ENCODE measurements around the gene C3orf18. TPM values are rescaled to one million over a fixed set of nuclear protein-coding genes. Genes with fewer than 3 reads are reported as not detected.

C3orf18 gene
- total and polyA plus RNA-seq, 9 of the 15 experiments (the other 6 are each of a cell fraction or from before 2014, with no cell fraction given) = 0.01 to 2.3 (median 0.94) TPM

- TF ChIP-seq TEAD4 (IDR thresholded peaks at IDR 0.05; ENCODE audit: low read length) = no peak
- no peak for TF ChIP-seq TEAD4 (CRISPR knock-in tag; IDR thresholded peaks at IDR 0.05; ENCODE audit: borderline replicate concordance)
- TF ChIP-seq MCM3 (IDR thresholded peaks at IDR 0.05) = no peak
- no peak for TF ChIP-seq BDP1 (IDR thresholded peaks at IDR 0.05; ENCODE audit: insufficient read depth, insufficient read length)
- peak in 1 of 2 experiments; percentile 15; a peak in 1 of 4 replicates for TF ChIP-seq SIN3A (IDR thresholded peaks at IDR 0.05; ENCODE audit: borderline replicate concordance in 2 of 2, control insufficient read depth in 1 of 2, low read depth in 2 of 2, low read length in 2 of 2)
- TF ChIP-seq PYGO2 (tag; IDR thresholded peaks at IDR 0.05) = no peak
- no peak for TF ChIP-seq ZNF3 (CRISPR knock-in tag; IDR thresholded peaks at IDR 0.05)
- peak; percentile 41; the same call in 1 of the 2 replicates for TF ChIP-seq FOSL1 (tag; conservative IDR thresholded peaks at IDR 0.05)
- no peak for TF ChIP-seq NFXL1 (CRISPR knock-in tag; IDR thresholded peaks at IDR 0.05)
- TF ChIP-seq MCM2 (IDR thresholded peaks at IDR 0.05; ENCODE audit: low read depth) = no peak
Measured at GRCh38 chr3:50616770-50617095, 49.2 kb upstream of the C3orf18 start (continued).

- Histone ChIP-seq H3K27me3 (ENCODE audit: control insufficient read depth in 2 of 2, insufficient read depth in 2 of 2, low read length in 2 of 2) (no peaks in the 10 kb centered on the region), H2AFZ (ENCODE audit: low read depth, low read length) (peak overlapping the region; percentile 77), H3K4me3 (peak overlapping the region; percentile 72), H3K4me2 (ENCODE audit: insufficient read depth, low read length) (peak overlapping the region; percentile 79), H3K9me1 (ENCODE audit: control insufficient read depth, insufficient read depth, low read length) (no peaks in the 10 kb centered on the region), H3K9me3 (replicated peaks; ENCODE audit: control insufficient read depth, insufficient read depth, low read depth, low read length) (no peaks in the 10 kb centered on the region), H3K27ac (ENCODE audit: extremely low read depth, low read depth, low read length) (peak overlapping the region; percentile 42; the same call in 2 of the 3 replicates), H3K79me2 (ENCODE audit: control insufficient read depth, insufficient read depth, low read length) (peaks cover 58% of the 10 kb centered on the region), H4K20me1 (replicated peaks; ENCODE audit: control insufficient read depth, insufficient read depth, low read length) (peaks cover 8% of the 10 kb centered on the region; the same call in 1 of the 2 replicates), H3K36me3 (ENCODE audit: control insufficient read depth, insufficient read depth, low read length) (peaks cover 20% of the 10 kb centered on the region; the same call in 2 of the 3 replicates), H3K4me1 (replicated peaks in 1 of 2; ENCODE audit: control insufficient read depth in 2 of 2, insufficient read depth in 2 of 2, low read length in 2 of 2) (peaks cover 24 to 42% of the 10 kb centered on the region in 2 experiments; a peak in 4 of 5 replicates), H3K9ac (ENCODE audit: insufficient read depth in 1 of 2, low read depth in 2 of 2, low read length in 2 of 2) (peak overlapping the region; percentile 22 to 82; a peak in 2 of 4 replicates)
- peak; percentile 34 for ATAC-seq
- in situ Hi-C loops (cut with MboI) = loop anchor here (5.0 kb wide), 1 partner anchor 761 kb away; no protein-coding TSS in a partner anchor
- 8% methylated on average over 21 of the region's 24 CpGs for WGBS (ENCODE audit: insufficient coverage, low coverage, missing lambda C conversion rate)
- peak; percentile 50 to 87 (median 70) for DNase-seq (ENCODE audit: extremely low read depth in 1 of 4, low spot score in 3 of 4)
- CTCF ChIA-PET (ENCODE audit: low intra/inter-chr PET ratio) = interaction anchor here (0.7 to 5.4 kb wide), 6 partner anchors 16 to 1066 kb away, joined by 3 to 56 read pairs (median 3); no protein-coding TSS in a partner anchor
- intact Hi-C loops (cut with micrococcal nuclease) = loop anchor here (1.0 to 10.0 kb wide), 2 partner anchors 36 to 769 kb away; partner anchors contain the start of gene MANF
- BruUV-seq (replicated peaks) = no TSS peak
- POLR2A ChIA-PET = interaction anchor here (0.6 to 1.2 kb wide), 4 partner anchors 15 to 1054 kb away, joined by 3 to 6 read pairs (median 4); no protein-coding TSS in a partner anchor
- FAIRE-seq = peak; percentile 75
- TF ChIP-seq ZNF76 (CRISPR knock-in tag; IDR thresholded peaks at IDR 0.05; ENCODE audit: borderline replicate concordance) (no peak), ZSCAN29 (IDR thresholded peaks at IDR 0.05) (no peak), CHAMP1 (IDR thresholded peaks at IDR 0.05) (no peak), STAG1 (CRISPR knock-in tag; IDR thresholded peaks at IDR 0.05; ENCODE audit: borderline replicate concordance) (peak; percentile 66; the same call in 1 of the 2 replicates), ZNF696 (CRISPR knock-in tag; conservative IDR thresholded peaks at IDR 0.05) (no peak), NRF1 (conservative IDR thresholded peaks at IDR 0.05 in 1 of 2, IDR thresholded peaks at IDR 0.05 in 1 of 2) (peak; percentile 48 to 65; a peak in 3 of 4 replicates), ZNF699 (CRISPR knock-in tag; IDR thresholded peaks at IDR 0.05; ENCODE audit: insufficient replicate concordance) (no peak), SRSF7 (optimal IDR thresholded peaks at IDR 0.05; ENCODE audit: low read depth, low read length) (no peak), HEY1 (CRISPR knock-in tag; IDR thresholded peaks at IDR 0.05; ENCODE audit: borderline replicate concordance) (no peak), ZC3H4 (CRISPR knock-in tag; IDR thresholded peaks at IDR 0.05; ENCODE audit: borderline replicate concordance) (no peak)
Measured at GRCh38 chr3:50616003-50616769, 48.6 kb upstream of the C3orf18 start.
